ENCODE measurements around the gene ARMH4. TPM values are rescaled to one million over a fixed set of nuclear protein-coding genes. Genes with fewer than 3 reads are reported as not detected.

Gene ARMH4
- total RNA-seq, 1 experiment from 2014 or later = not detected

DNA sequence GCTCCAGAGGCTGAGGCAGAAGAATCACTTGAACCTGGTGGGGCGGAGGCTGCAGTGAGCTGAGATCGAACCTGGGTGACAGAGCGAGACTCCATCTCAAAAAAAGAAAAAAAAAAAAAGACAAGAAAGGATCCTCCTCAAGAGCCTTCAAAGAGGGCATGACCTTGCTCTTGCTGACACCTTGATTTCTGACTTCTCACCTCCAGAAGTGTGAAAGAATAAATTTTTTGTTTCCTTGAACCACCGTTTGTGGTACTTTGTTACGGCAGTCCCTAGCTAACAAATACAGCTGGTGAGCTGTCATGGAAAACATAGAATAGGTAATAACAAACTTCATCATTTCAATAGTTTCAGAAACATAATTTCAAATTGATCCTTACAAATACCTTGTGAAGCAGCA is 46.1 kb upstream of the ARMH4 start:
- H3K4me1 Mint-ChIP-seq (ENCODE audit: low read depth, unreplicated experiment) = peaks cover 7% of the 10 kb centered on the region
- no peak for DNase-seq
- H3K36me3 Mint-ChIP-seq (ENCODE audit: insufficient read depth, unreplicated experiment) = peaks cover 17% of the 10 kb centered on the region
- CTCF ChIA-PET = interaction anchor here (0.6 to 0.7 kb wide), 2 partner anchors 707 to 1895 kb away, joined by 5 to 10 read pairs; no protein-coding TSS in a partner anchor
- no peak overlapping the region for H3K27ac Mint-ChIP-seq (ENCODE audit: unreplicated experiment)
- intact Hi-C loops (cut with micrococcal nuclease; ENCODE audit: unreplicated experiment) = no loop called here
- no peak overlapping the region for H3K4me3 Mint-ChIP-seq (ENCODE audit: low read depth, unreplicated experiment)
- TF ChIP-seq, protein P1, sequence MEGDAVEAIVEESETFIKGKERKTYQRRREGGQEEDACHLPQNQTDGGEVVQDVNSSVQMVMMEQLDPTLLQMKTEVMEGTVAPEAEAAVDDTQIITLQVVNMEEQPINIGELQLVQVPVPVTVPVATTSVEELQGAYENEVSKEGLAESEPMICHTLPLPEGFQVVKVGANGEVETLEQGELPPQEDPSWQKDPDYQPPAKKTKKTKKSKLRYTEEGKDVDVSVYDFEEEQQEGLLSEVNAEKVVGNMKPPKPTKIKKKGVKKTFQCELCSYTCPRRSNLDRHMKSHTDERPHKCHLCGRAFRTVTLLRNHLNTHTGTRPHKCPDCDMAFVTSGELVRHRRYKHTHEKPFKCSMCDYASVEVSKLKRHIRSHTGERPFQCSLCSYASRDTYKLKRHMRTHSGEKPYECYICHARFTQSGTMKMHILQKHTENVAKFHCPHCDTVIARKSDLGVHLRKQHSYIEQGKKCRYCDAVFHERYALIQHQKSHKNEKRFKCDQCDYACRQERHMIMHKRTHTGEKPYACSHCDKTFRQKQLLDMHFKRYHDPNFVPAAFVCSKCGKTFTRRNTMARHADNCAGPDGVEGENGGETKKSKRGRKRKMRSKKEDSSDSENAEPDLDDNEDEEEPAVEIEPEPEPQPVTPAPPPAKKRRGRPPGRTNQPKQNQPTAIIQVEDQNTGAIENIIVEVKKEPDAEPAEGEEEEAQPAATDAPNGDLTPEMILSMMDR (IDR thresholded peaks at IDR 0.05; ENCODE audit: unreplicated experiment) = no peak
- no peaks in the 10 kb centered on the region for H3K9me3 Mint-ChIP-seq (ENCODE audit: low read depth, unreplicated experiment)
- H3K27me3 Mint-ChIP-seq (ENCODE audit: unreplicated experiment) = peaks cover 15% of the 10 kb centered on the region
- BruUV-seq (replicated peaks) = no TSS peak

DNA sequence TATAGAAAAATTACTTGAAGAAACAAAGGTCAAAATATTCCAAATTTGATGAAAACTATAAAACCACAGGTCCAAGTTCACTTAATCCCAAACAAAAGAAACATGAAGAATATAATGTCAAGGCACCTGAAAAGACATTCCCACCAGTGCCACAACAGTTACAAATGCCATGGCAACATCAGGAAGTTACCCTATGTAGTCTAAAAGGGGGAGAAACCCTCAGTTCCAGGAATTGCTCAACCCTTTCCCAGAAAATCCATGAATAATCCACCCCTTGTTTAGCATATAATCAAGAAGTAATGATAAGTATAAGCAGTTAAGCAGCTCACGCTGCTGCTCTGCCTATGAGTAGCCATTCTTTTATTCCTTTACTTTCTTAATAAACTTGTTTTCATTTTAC is 44.2 kb upstream of the ARMH4 start:
- Mint-ChIP-seq H3K27me3 (ENCODE audit: unreplicated experiment) (peaks cover 31% of the 10 kb centered on the region), H3K9me3 (ENCODE audit: low read depth, unreplicated experiment) (no peaks in the 10 kb centered on the region), H3K4me1 (ENCODE audit: low read depth, unreplicated experiment) (peaks cover 9% of the 10 kb centered on the region), H3K27ac (ENCODE audit: unreplicated experiment) (no peak overlapping the region), H3K4me3 (ENCODE audit: low read depth, unreplicated experiment) (no peak overlapping the region), H3K36me3 (ENCODE audit: insufficient read depth, unreplicated experiment) (peaks cover 17% of the 10 kb centered on the region)
- CTCF ChIA-PET = no interaction called here
- TF ChIP-seq, protein P1 (IDR thresholded peaks at IDR 0.05; ENCODE audit: unreplicated experiment) = no peak
- intact Hi-C loops (cut with micrococcal nuclease; ENCODE audit: unreplicated experiment) = no loop called here
- no peak for DNase-seq
- no TSS peak for BruUV-seq (replicated peaks)

DNA sequence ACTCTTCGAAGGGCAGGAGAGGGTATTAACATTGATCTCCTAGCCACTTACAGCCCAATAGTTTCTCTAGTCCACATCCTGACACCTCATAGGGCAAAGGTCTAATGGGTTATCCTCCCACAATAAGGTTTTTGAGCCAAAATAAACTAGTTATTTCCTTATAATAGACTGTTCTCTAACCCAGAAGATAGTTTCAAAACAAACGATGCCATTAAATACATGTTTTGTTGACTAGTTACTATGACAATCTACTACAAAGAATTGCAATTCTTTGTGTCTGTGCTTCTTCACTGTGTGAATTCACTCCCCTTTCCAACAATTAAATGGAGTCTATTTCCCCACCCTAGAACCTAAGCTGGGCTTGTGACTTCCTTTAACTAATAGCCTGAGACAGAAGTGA is 41.5 kb upstream of the ARMH4 start:
- intact Hi-C loops (cut with micrococcal nuclease; ENCODE audit: unreplicated experiment) = no loop called here
- H3K27me3 Mint-ChIP-seq (ENCODE audit: unreplicated experiment) = peaks cover 31% of the 10 kb centered on the region
- DNase-seq = no peak
- H3K4me3 Mint-ChIP-seq (ENCODE audit: low read depth, unreplicated experiment) = no peak overlapping the region
- H3K4me1 Mint-ChIP-seq (ENCODE audit: low read depth, unreplicated experiment) = peaks cover 9% of the 10 kb centered on the region
- TF ChIP-seq, protein P1 (IDR thresholded peaks at IDR 0.05; ENCODE audit: unreplicated experiment) = no peak
- no peaks in the 10 kb centered on the region for H3K9me3 Mint-ChIP-seq (ENCODE audit: low read depth, unreplicated experiment)
- CTCF ChIA-PET = no interaction called here
- H3K27ac Mint-ChIP-seq (ENCODE audit: unreplicated experiment) = no peak overlapping the region
- no TSS peak for BruUV-seq (replicated peaks)
- H3K36me3 Mint-ChIP-seq (ENCODE audit: insufficient read depth, unreplicated experiment) = no peaks in the 10 kb centered on the region

DNA sequence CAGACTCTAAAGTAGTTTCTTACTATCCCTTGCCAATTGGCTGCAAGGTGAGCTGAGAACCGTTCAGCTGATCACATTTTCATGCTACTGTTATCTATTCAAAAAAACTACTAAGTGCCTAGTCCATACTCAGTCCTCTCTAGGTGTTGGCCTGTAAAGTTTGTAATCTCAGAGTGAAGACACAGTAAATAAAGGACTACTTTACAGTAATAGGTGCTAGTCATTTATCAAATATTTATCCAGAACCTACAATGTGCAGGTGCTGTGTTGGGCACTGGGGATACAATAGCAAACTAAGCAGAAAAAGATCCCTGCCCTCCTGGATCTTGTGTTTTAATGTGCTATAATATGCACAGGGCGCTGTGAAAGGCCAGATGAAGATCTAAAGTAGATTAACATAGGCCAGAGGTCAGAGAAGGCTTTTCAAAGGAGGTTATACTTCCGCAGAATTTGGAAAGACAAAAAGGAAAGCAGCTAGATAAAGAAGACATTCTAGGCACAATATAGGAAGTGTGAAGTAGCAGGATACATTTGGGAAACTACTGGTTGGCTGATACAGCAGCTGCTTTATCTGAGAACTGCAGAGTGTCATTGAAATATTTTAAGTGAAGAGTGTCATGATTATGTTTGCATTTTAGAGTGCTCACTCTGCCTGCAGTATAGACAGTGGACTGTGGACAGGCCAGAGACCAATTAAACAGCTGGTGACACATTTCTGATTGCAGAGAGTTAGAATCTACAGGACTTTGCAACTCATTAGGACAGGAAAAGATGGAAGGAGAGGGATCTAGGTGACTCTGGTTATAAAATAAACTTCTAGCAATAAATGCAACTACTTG is 40.0 kb upstream of the ARMH4 start:
- Mint-ChIP-seq H3K4me1 (ENCODE audit: low read depth, unreplicated experiment) (peaks cover 9% of the 10 kb centered on the region), H3K4me3 (ENCODE audit: low read depth, unreplicated experiment) (no peak overlapping the region), H3K27ac (ENCODE audit: unreplicated experiment) (no peak overlapping the region), H3K27me3 (ENCODE audit: unreplicated experiment) (peaks cover 30% of the 10 kb centered on the region), H3K36me3 (ENCODE audit: insufficient read depth, unreplicated experiment) (no peaks in the 10 kb centered on the region), H3K9me3 (ENCODE audit: low read depth, unreplicated experiment) (no peaks in the 10 kb centered on the region)
- CTCF ChIA-PET = interaction anchor here (0.6 kb wide), 1 partner anchor 819 kb away, joined by 3 read pairs; no protein-coding TSS in a partner anchor
- TF ChIP-seq, protein P1 (IDR thresholded peaks at IDR 0.05; ENCODE audit: unreplicated experiment) = no peak
- no TSS peak for BruUV-seq (replicated peaks)
- DNase-seq = no peak
- intact Hi-C loops (cut with micrococcal nuclease; ENCODE audit: unreplicated experiment) = no loop called here
